Measurements from ENCODE around the gene LEMD1. TPM values are rescaled to one million over a fixed set of nuclear protein-coding genes. Genes with fewer than 3 reads are reported as not detected.
"Not testable (repeated sequence)": the region's sequence is repeated elsewhere in the genome, so short reads cannot be mapped to it uniquely, and the experiment has no call there.

The LEMD1 gene
- total and polyA plus RNA-seq, 3 donors from 2014 or later: 35.2 to 83.2 (median 71.1) TPM

DNA sequence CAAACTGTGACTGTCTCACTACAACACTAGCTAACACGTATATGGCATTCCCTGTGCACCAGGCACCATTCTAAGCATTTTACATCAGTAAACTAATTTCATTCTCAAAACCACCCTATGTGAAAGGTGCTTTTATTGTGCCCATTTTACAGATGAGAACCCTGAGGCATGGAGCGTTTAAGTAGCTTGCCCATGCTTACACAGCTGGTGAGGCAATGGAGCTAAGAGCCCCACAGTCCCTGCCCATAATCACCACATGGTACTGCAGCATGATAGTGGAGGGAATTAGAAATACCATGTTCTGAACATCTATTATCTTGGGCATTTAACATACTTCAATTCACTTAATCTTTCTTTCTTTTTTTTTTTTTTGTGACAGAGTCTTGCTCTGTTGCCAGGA is 34.0 kb downstream of the LEMD1 start:
- whole genome bisulfite sequencing, 2 donors: 83 to 92% methylated on average over 2 of the region's 2 CpGs
- Histone ChIP-seq H3K36me3 (ENCODE audit: low read depth, missing control alignments) (no peaks in the 10 kb centered on the region), H3K4me1 (peaks cover 27% of the 10 kb centered on the region), H3K9me3 (no peaks in the 10 kb centered on the region), H3K27me3 (no peaks in the 10 kb centered on the region), H3K27ac (no peak overlapping the region), H3K4me3 (no peak overlapping the region)
- TF ChIP-seq POLR2A (IDR thresholded peaks at IDR 0.05): no peak
- TF ChIP-seq, protein P1, sequence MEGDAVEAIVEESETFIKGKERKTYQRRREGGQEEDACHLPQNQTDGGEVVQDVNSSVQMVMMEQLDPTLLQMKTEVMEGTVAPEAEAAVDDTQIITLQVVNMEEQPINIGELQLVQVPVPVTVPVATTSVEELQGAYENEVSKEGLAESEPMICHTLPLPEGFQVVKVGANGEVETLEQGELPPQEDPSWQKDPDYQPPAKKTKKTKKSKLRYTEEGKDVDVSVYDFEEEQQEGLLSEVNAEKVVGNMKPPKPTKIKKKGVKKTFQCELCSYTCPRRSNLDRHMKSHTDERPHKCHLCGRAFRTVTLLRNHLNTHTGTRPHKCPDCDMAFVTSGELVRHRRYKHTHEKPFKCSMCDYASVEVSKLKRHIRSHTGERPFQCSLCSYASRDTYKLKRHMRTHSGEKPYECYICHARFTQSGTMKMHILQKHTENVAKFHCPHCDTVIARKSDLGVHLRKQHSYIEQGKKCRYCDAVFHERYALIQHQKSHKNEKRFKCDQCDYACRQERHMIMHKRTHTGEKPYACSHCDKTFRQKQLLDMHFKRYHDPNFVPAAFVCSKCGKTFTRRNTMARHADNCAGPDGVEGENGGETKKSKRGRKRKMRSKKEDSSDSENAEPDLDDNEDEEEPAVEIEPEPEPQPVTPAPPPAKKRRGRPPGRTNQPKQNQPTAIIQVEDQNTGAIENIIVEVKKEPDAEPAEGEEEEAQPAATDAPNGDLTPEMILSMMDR (IDR thresholded peaks at IDR 0.05): no peak
- intact Hi-C loops (cut with DNase I; ENCODE audit: low total_unique reads): no loop called here
- no peak for DNase-seq

DNA sequence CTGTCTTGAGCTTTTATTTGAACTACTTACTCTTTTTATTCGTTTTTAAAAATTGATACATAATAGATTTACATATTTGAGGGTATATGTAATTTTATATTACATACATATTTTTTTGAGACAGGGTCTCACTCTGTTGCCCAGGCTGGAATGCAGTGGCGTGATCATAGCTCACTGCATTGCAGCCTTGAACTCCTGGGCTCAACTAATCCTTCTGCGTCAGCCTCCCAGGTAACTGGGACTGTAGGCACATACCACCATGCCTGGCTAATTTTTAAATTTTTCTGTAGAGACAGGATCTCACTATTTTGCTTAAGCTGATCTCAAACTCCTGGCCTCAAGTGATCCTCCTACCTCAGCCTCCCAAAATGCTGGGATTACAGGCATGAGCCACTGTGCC is 38.9 kb downstream of the LEMD1 start:
- intact Hi-C loops (cut with DNase I; ENCODE audit: low total_unique reads); DNase-seq; H3K4me3 ChIP-seq; H3K36me3 ChIP-seq (ENCODE audit: low read depth, missing control alignments); H3K27me3 ChIP-seq; H3K9me3 ChIP-seq: not testable (repeated sequence)
- Histone ChIP-seq H3K27ac (peak overlapping the region; percentile 27 to 87), H3K4me1 (peaks cover 46% of the 10 kb centered on the region)
- 62 to 67% methylated on average over 3 of the region's 3 CpGs for WGBS, 2 donors

DNA sequence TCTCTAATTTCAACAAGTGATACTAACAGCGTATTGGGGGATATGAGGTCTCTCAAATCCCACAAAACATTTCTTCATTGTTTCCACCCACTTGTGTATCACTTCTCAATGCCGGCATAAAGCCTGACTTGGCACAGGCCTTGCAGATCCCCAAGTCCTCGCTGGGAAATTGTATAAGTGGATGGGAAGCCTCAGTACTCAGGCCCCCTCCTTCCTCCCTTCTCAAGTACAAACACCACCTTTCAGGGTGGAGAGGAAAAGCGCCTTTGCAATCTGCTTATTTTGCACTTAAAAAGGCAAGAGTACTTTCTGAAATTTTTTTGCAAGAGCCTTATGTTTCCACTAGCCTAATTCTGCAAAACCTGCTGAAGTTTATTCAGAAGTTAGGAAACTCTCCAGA is 39.3 kb downstream of the LEMD1 start:
- Histone ChIP-seq H3K27ac (peak overlapping the region; percentile 3 to 87), H3K27me3 (no peaks in the 10 kb centered on the region), H3K4me1 (peaks cover 46% of the 10 kb centered on the region), H3K36me3 (ENCODE audit: low read depth, missing control alignments) (no peaks in the 10 kb centered on the region), H3K4me3 (no peak overlapping the region), H3K9me3 (no peaks in the 10 kb centered on the region)
- 35 to 47% methylated on average over 4 of the region's 4 CpGs for WGBS, 2 donors
- DNase-seq: no peak
- TF ChIP-seq, protein P1 (IDR thresholded peaks at IDR 0.05): no peak
- TF ChIP-seq POLR2A (IDR thresholded peaks at IDR 0.05): no peak
- intact Hi-C loops (cut with DNase I; ENCODE audit: low total_unique reads): no loop called here

DNA sequence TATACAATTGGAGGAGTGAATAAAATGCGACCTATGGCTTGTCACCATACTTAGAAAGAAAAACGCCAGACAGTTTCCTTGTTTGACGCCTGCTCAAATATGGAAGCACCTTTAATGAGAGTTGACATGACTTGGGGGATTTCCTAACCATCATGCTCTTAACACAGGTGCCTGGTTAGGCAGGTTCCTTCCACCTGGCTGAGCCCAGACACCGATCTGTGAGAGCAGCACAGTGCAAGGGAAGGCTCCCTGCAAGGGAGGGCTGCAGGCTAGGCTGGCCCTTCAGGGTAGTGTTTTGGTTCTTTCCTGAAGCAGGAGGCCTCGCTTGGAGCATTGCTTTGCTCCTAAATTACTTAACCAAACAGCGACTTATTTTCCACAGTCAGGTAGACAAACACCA is 40.6 kb downstream of the LEMD1 start:
- Histone ChIP-seq H3K27ac (peak overlapping the region in 1 of 2 donors; percentile 56), H3K36me3 (ENCODE audit: low read depth, missing control alignments) (no peaks in the 10 kb centered on the region), H3K27me3 (no peaks in the 10 kb centered on the region), H3K4me3 (no peak overlapping the region), H3K9me3 (no peaks in the 10 kb centered on the region), H3K4me1 (peaks cover 49% of the 10 kb centered on the region)
- TF ChIP-seq, protein P1 (IDR thresholded peaks at IDR 0.05): no peak
- TF ChIP-seq POLR2A (IDR thresholded peaks at IDR 0.05): no peak
- WGBS, 2 donors: 89 to 90% methylated on average over 6 of the region's 6 CpGs
- intact Hi-C loops (cut with DNase I; ENCODE audit: low total_unique reads): no loop called here
- DNase-seq: no peak

DNA sequence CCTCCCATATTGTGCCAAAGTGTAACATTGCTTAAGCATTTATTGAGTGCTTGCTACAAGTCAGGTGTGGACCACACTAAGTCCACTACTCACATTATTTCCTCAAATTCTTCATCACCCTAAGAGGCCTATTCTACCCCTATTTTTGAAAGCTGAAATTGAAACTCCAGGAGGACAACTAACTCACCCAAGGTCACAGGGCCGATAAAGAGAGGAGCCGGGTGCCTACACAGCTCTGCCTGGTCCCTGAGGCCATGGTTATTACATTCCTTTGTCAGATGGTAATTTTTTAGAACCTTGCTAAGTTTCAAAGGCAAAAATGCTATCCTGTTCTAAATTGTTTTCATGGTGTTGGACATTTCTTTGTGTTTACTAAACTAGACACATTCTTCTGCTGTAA is 41.0 kb downstream of the LEMD1 start:
- TF ChIP-seq POLR2A (IDR thresholded peaks at IDR 0.05): no peak
- TF ChIP-seq, protein P1 (IDR thresholded peaks at IDR 0.05): no peak
- H3K27ac ChIP-seq: peak overlapping the region in 1 of 2 donors; percentile 56
- intact Hi-C loops (cut with DNase I; ENCODE audit: low total_unique reads): no loop called here

More for the DNA sequence above, 41.0 kb downstream of the LEMD1 start:
- no peak for DNase-seq
- Histone ChIP-seq H3K4me1 (peaks cover 54% of the 10 kb centered on the region), H3K36me3 (ENCODE audit: low read depth, missing control alignments) (no peaks in the 10 kb centered on the region), H3K4me3 (no peak overlapping the region), H3K27me3 (no peaks in the 10 kb centered on the region), H3K9me3 (no peaks in the 10 kb centered on the region)
- WGBS, 2 donors: 21 to 46% methylated on average over 2 of the region's 2 CpGs
